Liver (tissue), 9 donors: ENCODE data around the gene SLC8A2. TPM values are rescaled to one million over a fixed set of nuclear protein-coding genes. Genes with fewer than 3 reads are reported as not detected.

Experiments used
- DNase-seq: peaks from one replicate; pipeline ENCODE4 v3.0.0-alpha.2; 2017; ENCODE audit warnings: low spot score
- H3K27ac ChIP-seq, 2 donors: one replicate each; pipeline ENCODE4 v1.7.0; 2013; ENCODE audit warnings: inconsistent platforms in 2 of 2, low read length in 2 of 2, control low read depth in 1 of 2, low read depth in 1 of 2, mild to moderate bottlenecking in 1 of 2
- H3K27me3 ChIP-seq, 4 donors: one replicate each; pipeline versions ENCODE4 v1.6.1 to v1.7.0; 2013; ENCODE audit warnings: low read length in 3 of 4, inconsistent platforms in 1 of 4, mild to moderate bottlenecking in 1 of 4, moderate library complexity in 1 of 4; ENCODE audit not compliant: control insufficient read depth in 4 of 4, insufficient read depth in 4 of 4
- H3K36me3 ChIP-seq, 4 donors: one replicate each; pipeline versions ENCODE4 v1.6.1 to v1.7.0; 2013; ENCODE audit warnings: low read length in 3 of 4, mild to moderate bottlenecking in 3 of 4, low read depth in 1 of 4, moderate library complexity in 1 of 4; ENCODE audit not compliant: control insufficient read depth in 4 of 4, insufficient read depth in 3 of 4
- H3K4me1 ChIP-seq, 4 donors: one replicate each; pipeline versions ENCODE4 v1.6.1 to v1.7.0; 2013; ENCODE audit warnings: low read length in 3 of 4, mild to moderate bottlenecking in 3 of 4, moderate library complexity in 1 of 4; ENCODE audit not compliant: control insufficient read depth in 4 of 4, insufficient read depth in 4 of 4
- H3K4me3 ChIP-seq, 3 donors: one replicate each; pipeline versions ENCODE4 v1.6.1 to v1.7.0; 2013; ENCODE audit warnings: low read length in 3 of 3, control low read depth in 1 of 3, low read depth in 1 of 3, mild to moderate bottlenecking in 1 of 3
- H3K9ac ChIP-seq, 2 donors: one replicate each; pipeline ENCODE4 v1.7.0; 2013; ENCODE audit warnings: low read length in 2 of 2, mild to moderate bottlenecking in 2 of 2, moderate library complexity in 2 of 2, control low read depth in 1 of 2, low read depth in 1 of 2
- H3K9me3 ChIP-seq, 4 donors: one replicate each; pipeline versions ENCODE4 v1.6.1 to v1.7.0; 2013; ENCODE audit warnings: low read length in 3 of 4; ENCODE audit not compliant: control insufficient read depth in 4 of 4
- EGR1 ChIP-seq, 2 donors: IDR thresholded peaks; 2 replicates each; pipeline ENCODE4 v1.6.1; 2016 to 2018; ENCODE audit warnings: antibody characterized with exemption in 2 of 2, low read depth in 2 of 2
- FOXA1 ChIP-seq: IDR thresholded peaks from 2 replicates; pipeline ENCODE4 v1.6.1; 2016; ENCODE audit warnings: antibody characterized with exemption
- FOXA2 ChIP-seq: IDR thresholded peaks from 2 replicates; pipeline ENCODE4 v1.6.1; 2016; ENCODE audit warnings: antibody characterized with exemption
- GABPA ChIP-seq, 2 donors: IDR thresholded peaks in 1 of 2; conservative IDR thresholded peaks in 1 of 2; 2 replicates each; pipeline ENCODE4 v1.6.1; 2016; ENCODE audit warnings: antibody characterized with exemption in 2 of 2, mild to moderate bottlenecking in 1 of 2, moderate library complexity in 1 of 2
- HNF4G ChIP-seq: IDR thresholded peaks from 2 replicates; pipeline ENCODE4 v1.6.1; 2016; ENCODE audit warnings: antibody characterized with exemption
- JUND ChIP-seq, 2 donors: IDR thresholded peaks; 2 replicates each; pipeline ENCODE4 v1.6.1; 2016; ENCODE audit warnings: antibody characterized with exemption in 2 of 2
- NR2F2 ChIP-seq: IDR thresholded peaks from 2 replicates; pipeline ENCODE4 v1.6.1; 2016; ENCODE audit warnings: antibody characterized with exemption
- RAD21 ChIP-seq, 2 donors: IDR thresholded peaks; 2 replicates each; pipeline ENCODE4 v1.6.1; 2016; ENCODE audit warnings: antibody characterized with exemption in 2 of 2, mild to moderate bottlenecking in 2 of 2
- RXRA ChIP-seq, 2 donors: IDR thresholded peaks; 2 replicates each; pipeline ENCODE4 v1.6.1; 2017 to 2018; ENCODE audit warnings: antibody characterized with exemption in 2 of 2, mild to moderate bottlenecking in 1 of 2
- SP1 ChIP-seq: IDR thresholded peaks from 2 replicates; pipeline ENCODE4 v1.6.1; 2018; ENCODE audit warnings: antibody characterized with exemption, mild to moderate bottlenecking
- TAF1 ChIP-seq: conservative IDR thresholded peaks from 2 replicates; pipeline ENCODE4 v1.6.1; 2016; ENCODE audit warnings: antibody characterized with exemption, mild to moderate bottlenecking
- WGBS: extraction: QIAGEN DNeasy Blood & Tissue Kit; methylation state at CpG from one replicate; pipeline ENCODE4 v1.1.7; 2013; 5-methylcytosine and 5-hydroxymethylcytosine counted together
- polyA plus RNA-seq, 2 donors: library from polyadenylated mRNA; stranded (reverse) in 1 of 2; unstranded in 1 of 2; fragments of 200-250 nt in 1 of 2; fragments of >200 nt in 1 of 2; fragmentation: Nextera tagmentation in 1 of 2; extraction: Ambion mirVana in 1 of 2; gene quantifications; one replicate each; pipeline versions ENCODE4 v1.2.1 to v1.2.3, GENCODE V29; 2013 to 2015
- total RNA-seq, 2 donors: library from RNA; depleted of rRNA; stranded (reverse); fragments of >200 nt; gene quantifications; one replicate each; pipeline ENCODE4 v1.2.3, GENCODE V29; 2014
- TF ChIP-seq, protein P1 (sequence below): IDR thresholded peaks from 2 replicates; pipeline ENCODE4 v1.6.1; 2016; ENCODE audit warnings: antibody characterized with exemption
- TF ChIP-seq, protein P2 (sequence below): IDR thresholded peaks from 2 replicates; pipeline ENCODE4 v1.6.1; 2016; ENCODE audit warnings: antibody characterized with exemption
- TF ChIP-seq, protein P3 (sequence below): IDR thresholded peaks from 2 replicates; pipeline ENCODE4 v1.6.1; 2016; ENCODE audit warnings: antibody characterized with exemption
- TF ChIP-seq, protein P4 (sequence below): fragments of 150-350 bp; IDR thresholded peaks from 2 replicates; pipeline ENCODE4 v1.5.1; 2017; ENCODE audit warnings: improper control_type of control experiment, low read depth, low read length; ENCODE audit not compliant: missing input control
- TF ChIP-seq, protein P5 (sequence below): IDR thresholded peaks from 2 replicates; pipeline ENCODE4 v1.6.1; 2016; ENCODE audit warnings: antibody characterized with exemption, mild to moderate bottlenecking
- donor health status: healthy.
- donor health status: healthy.
- donor health status: healthy.
- donor health status: healthy.
- donor health status: healthy.

Gene SLC8A2
- total and polyA plus RNA-seq, 4 donors: 0.01 to 0.25 TPM; not detected in 2

DNA sequence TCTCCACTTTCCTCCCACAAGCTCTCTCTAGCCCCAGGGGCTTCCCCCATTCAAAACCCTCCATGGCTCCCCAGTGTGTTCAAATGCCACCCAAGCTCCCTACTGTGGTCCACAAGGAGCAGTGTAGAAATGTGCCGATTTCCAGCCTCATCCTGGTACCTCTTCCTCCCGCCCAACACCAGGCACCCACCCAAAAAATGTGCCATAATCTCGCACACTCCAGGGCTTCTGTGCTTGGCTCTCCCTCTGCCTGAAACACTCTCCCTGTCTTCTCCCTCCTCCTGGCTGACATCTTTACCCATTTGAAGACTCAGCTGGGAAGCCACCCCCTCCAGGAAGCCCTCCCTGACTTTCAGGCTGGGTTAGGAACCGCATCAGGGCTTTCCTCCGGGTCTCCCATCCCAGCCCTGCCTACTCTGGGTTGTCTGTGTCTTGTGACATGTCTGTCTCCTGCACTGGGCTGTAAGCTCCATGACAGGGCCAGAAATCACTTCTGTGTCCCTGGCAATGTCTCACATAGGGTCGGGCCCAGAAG is 35.7 kb downstream of the SLC8A2 start:
- no peak overlapping the region for H3K4me3 ChIP-seq
- WGBS: 79% methylated on average over 6 of the region's 6 CpGs
- no peak for DNase-seq
- H3K9ac ChIP-seq: no peak overlapping the region
- H3K27me3 ChIP-seq: peaks cover 0 to 5% (median 1%) of the 10 kb centered on the region in 4 donors
- no peaks in the 10 kb centered on the region for H3K4me1 ChIP-seq
- H3K36me3 ChIP-seq: no peaks in the 10 kb centered on the region
- no peaks in the 10 kb centered on the region for H3K9me3 ChIP-seq
- no peak overlapping the region for H3K27ac ChIP-seq
- TF ChIP-seq TAF1: no peak
- TF ChIP-seq, protein P1, sequence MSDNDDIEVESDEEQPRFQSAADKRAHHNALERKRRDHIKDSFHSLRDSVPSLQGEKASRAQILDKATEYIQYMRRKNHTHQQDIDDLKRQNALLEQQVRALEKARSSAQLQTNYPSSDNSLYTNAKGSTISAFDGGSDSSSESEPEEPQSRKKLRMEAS: no peak
- TF ChIP-seq, protein P2, sequence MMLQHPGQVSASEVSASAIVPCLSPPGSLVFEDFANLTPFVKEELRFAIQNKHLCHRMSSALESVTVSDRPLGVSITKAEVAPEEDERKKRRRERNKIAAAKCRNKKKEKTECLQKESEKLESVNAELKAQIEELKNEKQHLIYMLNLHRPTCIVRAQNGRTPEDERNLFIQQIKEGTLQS: no peak
- TF ChIP-seq FOXA2: no peak
- TF ChIP-seq NR2F2: no peak
- TF ChIP-seq FOXA1: no peak
- no peak for TF ChIP-seq JUND (IDR thresholded peaks at IDR 0.05)
- TF ChIP-seq RAD21 (IDR thresholded peaks at IDR 0.05): no peak
- TF ChIP-seq RXRA (IDR thresholded peaks at IDR 0.05): no peak
- TF ChIP-seq, protein P3, sequence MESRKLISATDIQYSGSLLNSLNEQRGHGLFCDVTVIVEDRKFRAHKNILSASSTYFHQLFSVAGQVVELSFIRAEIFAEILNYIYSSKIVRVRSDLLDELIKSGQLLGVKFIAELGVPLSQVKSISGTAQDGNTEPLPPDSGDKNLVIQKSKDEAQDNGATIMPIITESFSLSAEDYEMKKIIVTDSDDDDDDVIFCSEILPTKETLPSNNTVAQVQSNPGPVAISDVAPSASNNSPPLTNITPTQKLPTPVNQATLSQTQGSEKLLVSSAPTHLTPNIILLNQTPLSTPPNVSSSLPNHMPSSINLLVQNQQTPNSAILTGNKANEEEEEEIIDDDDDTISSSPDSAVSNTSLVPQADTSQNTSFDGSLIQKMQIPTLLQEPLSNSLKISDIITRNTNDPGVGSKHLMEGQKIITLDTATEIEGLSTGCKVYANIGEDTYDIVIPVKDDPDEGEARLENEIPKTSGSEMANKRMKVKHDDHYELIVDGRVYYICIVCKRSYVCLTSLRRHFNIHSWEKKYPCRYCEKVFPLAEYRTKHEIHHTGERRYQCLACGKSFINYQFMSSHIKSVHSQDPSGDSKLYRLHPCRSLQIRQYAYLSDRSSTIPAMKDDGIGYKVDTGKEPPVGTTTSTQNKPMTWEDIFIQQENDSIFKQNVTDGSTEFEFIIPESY: no peak
- no peak for TF ChIP-seq SP1
- TF ChIP-seq, protein P4, sequence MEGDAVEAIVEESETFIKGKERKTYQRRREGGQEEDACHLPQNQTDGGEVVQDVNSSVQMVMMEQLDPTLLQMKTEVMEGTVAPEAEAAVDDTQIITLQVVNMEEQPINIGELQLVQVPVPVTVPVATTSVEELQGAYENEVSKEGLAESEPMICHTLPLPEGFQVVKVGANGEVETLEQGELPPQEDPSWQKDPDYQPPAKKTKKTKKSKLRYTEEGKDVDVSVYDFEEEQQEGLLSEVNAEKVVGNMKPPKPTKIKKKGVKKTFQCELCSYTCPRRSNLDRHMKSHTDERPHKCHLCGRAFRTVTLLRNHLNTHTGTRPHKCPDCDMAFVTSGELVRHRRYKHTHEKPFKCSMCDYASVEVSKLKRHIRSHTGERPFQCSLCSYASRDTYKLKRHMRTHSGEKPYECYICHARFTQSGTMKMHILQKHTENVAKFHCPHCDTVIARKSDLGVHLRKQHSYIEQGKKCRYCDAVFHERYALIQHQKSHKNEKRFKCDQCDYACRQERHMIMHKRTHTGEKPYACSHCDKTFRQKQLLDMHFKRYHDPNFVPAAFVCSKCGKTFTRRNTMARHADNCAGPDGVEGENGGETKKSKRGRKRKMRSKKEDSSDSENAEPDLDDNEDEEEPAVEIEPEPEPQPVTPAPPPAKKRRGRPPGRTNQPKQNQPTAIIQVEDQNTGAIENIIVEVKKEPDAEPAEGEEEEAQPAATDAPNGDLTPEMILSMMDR: no peak
- no peak for TF ChIP-seq GABPA (IDR thresholded peaks at IDR 0.05 in 1 of 2, conservative IDR thresholded peaks at IDR 0.05 in 1 of 2)

DNA sequence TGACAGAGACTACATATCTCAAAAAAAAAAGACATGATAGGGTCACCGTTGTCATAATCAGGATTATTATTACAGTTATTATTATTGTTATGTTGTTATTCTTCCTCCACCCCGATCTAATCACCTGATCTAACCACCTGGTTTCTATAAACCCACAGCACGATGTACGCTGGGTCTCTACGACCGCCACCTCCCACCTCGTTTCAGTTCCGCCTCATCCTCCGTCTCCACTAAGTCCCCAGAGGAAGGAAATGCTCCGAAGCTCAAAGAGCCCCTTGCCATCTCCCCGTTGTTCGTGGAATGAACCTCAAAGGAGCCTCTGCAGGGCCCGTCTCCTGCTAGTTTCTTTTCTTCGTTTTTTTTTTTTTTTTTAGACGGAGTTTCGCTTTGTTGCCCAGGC is 36.5 kb downstream of the SLC8A2 start:
- Histone ChIP-seq H3K4me3 (no peak overlapping the region), H3K27ac (no peak overlapping the region), H3K9ac (no peak overlapping the region), H3K36me3 (no peaks in the 10 kb centered on the region), H3K27me3 (peaks cover 0 to 6% (median 3%) of the 10 kb centered on the region in 4 donors), H3K9me3 (no peaks in the 10 kb centered on the region), H3K4me1 (peaks cover 1 to 4% (median 3%) of the 10 kb centered on the region in 4 donors)
- DNase-seq: no peak
- TF ChIP-seq TAF1 (no peak), SP1 (no peak), RXRA (IDR thresholded peaks at IDR 0.05) (no peak), HNF4G (no peak), GABPA (IDR thresholded peaks at IDR 0.05 in 1 of 2, conservative IDR thresholded peaks at IDR 0.05 in 1 of 2) (no peak), EGR1 (IDR thresholded peaks at IDR 0.05; ENCODE audit: low read depth in 2 of 2) (no peak), JUND (IDR thresholded peaks at IDR 0.05) (no peak), RAD21 (IDR thresholded peaks at IDR 0.05) (no peak)
- TF ChIP-seq, protein P1: no peak
- TF ChIP-seq, protein P4: no peak
- TF ChIP-seq, protein P5, sequence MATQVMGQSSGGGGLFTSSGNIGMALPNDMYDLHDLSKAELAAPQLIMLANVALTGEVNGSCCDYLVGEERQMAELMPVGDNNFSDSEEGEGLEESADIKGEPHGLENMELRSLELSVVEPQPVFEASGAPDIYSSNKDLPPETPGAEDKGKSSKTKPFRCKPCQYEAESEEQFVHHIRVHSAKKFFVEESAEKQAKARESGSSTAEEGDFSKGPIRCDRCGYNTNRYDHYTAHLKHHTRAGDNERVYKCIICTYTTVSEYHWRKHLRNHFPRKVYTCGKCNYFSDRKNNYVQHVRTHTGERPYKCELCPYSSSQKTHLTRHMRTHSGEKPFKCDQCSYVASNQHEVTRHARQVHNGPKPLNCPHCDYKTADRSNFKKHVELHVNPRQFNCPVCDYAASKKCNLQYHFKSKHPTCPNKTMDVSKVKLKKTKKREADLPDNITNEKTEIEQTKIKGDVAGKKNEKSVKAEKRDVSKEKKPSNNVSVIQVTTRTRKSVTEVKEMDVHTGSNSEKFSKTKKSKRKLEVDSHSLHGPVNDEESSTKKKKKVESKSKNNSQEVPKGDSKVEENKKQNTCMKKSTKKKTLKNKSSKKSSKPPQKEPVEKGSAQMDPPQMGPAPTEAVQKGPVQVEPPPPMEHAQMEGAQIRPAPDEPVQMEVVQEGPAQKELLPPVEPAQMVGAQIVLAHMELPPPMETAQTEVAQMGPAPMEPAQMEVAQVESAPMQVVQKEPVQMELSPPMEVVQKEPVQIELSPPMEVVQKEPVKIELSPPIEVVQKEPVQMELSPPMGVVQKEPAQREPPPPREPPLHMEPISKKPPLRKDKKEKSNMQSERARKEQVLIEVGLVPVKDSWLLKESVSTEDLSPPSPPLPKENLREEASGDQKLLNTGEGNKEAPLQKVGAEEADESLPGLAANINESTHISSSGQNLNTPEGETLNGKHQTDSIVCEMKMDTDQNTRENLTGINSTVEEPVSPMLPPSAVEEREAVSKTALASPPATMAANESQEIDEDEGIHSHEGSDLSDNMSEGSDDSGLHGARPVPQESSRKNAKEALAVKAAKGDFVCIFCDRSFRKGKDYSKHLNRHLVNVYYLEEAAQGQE: no peak
- WGBS: 63% methylated on average over 16 of the region's 16 CpGs
